Stimulated activated CD8-positive, alpha-beta memory T cell treated with anti-CD3 and anti-CD28 coated beads, Interleukin-7, amount 100 ng/mL, for 24 hours (primary cell): ENCODE data around the gene CHRD.

Experiments used
- DNase-seq: peaks from one replicate; pipeline ENCODE4 v3.0.0-alpha.2; 2020; ENCODE audit warnings: low read depth

Gene CHRD

DNA sequence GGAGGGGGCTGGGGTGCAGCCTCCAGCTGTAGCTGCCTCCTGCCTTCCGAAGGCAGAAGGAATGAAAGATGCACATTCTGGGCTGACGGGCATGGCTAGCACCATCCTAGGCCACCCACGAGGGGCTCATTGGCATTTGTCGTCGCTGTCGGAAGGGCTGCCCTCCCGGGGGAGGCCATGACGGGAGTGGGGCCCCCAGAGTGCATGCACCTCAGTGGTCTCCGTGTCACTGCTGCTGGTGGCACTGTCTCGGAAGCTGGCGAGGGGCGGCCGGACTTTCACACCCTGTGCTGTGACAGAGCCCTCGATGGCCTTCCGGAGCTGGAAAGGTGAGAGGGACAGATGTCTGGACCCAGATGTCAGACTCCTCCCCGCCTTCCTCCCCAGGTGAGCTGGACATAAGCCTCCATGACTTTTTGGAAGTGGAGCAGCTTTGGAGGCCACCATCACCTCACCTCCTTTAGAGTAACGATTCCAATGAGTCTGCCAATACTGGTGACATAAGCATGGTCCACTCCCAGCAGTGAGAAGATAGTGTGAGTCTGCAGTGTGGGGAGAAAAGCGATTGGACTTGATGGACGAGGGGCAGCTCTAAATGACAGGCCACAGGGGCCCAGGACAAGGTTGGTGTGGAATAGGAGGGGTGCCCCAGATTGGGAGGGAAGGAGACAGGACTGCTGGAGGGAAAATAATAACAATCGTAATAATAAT lies 33.2 kb upstream of the CHRD start:
- DNase-seq: no peak

DNA sequence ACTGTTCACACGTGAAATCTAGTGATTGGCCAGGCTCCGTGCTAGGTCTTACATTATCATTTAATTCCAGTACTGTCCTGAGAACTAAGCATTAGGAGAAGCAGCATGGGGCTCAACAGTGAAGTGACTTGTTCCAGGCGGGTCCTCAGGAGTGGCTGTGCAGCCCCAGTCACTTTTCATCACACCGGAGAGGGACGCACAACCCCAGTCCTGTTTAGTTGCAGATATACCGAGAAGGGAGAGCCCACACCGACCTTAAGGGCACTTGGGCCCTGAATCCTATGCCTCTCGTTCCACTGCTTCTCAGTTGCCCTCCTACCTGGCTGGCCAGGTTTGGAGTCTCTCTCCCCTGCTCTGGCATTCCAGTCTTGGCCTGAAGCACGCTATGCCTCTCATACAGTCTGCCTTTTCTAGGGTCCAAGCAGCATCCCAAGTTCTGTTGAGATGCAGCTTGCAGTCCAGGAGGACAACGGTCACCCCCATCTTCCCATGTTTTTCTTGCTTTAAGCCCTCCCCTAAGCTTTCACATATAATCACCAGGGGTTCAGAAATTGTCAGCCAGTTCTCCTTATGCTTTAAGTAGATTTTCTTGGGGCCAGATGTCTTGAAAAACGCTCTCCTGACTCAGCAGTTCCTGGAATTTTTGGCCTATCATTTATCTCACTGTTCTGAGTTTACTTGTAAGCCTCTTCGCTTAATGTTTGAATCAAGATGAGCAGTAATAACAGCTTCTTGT lies 32.4 kb upstream of the CHRD start:
- no peak for DNase-seq

DNA sequence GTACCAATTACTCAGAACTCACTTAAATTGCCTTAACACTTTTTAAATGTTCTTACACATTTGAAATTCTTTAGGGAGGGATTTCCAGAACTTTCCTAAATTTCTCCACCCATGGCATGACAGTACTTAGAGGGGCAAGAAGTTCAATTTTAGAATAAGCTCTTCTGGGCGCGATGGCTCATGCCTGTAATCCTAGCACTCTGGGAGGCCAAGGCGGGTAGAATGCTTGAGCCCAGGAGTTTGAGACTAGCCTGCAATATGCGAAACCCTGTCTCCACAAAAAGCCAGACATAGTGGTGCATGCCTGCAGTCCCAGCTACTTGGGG lies 31.8 kb upstream of the CHRD start:
- DNase-seq: no peak

DNA sequence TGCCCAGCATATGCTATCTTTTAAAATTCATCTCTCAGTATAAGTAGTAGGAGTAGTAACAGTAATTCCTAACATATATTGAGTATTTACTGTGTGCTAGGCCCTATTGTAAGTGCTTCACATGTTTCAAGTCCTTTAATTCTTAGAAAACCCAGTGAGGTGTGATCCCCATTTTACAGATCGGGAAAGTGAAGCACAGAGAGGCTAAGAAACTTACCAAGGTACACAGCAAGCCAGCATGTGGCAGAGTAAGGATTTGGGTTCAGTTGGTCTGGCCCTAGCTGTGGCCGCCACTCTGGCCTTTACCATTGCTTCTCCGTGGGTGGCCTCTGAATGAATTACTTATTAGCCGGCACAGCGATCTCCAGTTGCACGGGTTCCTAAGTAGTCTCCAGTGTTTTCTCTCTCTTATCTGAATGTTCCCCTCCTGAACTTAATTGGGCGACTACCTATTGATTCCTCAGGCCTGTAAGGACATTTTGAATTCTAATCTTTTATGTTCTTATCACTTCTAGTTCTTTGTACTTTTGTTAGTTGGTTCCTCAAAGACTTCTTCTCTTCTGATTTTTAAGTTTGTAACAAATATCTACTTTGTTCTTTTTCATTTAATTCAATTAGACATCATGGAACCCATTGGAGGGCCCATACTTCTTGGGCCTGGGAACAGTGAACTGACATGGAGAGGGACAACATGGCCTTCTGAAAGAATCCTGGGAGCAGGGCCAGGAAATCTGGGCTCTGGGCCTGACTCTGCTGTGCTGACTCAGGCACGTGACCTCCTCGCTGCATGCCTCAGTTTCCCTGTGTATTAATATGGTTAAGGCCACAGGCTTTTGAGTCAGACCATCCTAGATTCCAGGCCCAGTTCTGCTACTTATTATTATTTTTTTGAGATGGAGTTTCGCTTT lies 30.0 kb upstream of the CHRD start:
- DNase-seq: no peak

DNA sequence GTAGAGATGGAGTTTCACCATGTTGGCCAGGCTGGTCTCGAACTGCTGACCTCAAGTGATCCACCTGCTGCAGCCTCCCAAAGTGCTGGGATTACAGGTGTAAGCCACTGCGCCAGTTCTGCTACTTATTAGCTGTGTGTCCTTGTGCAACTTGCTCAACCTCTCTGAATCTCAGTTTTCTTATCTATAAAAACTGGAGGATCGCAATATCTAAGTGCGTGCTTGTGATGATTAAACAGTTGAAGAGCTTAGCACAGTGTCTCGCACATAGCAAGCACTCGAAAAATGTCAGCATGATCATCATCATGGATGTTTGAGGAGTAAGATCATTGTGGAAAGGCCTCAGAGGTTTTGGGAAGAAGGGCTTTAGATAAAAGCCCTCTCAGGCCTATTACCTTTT lies 29.2 kb upstream of the CHRD start:
- DNase-seq: no peak

DNA sequence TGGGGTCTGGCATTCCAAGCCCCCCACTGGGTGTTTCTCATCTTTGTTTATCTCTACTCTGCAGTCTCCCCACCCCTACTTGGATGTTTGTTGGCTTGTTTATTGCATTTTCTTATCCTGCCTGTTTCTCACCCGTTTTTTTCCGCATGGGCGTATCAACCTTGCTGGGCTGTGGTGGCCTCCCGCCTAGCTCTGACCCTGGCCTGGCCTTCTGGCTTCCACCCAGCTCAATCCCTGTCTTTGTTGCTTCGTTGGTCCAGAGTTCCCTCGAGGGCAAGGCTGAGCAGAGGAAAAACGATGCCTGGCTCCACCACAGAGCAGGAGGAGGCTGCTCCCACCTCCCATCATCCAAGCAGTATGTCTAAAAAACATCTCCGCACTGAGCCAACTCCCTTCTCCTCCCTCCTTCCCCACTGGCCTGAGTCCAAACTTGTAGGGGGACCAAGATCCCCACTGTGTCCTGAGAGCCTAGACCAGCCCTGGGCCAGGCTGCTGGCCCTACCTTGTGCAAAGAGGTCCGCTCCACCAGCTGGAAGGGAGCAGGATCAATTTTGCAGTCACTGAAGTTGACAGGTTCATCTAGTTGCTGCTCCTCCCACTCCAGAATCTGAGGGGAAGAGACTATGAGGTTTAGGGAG lies 28.2 kb upstream of the CHRD start:
- no peak for DNase-seq

DNA sequence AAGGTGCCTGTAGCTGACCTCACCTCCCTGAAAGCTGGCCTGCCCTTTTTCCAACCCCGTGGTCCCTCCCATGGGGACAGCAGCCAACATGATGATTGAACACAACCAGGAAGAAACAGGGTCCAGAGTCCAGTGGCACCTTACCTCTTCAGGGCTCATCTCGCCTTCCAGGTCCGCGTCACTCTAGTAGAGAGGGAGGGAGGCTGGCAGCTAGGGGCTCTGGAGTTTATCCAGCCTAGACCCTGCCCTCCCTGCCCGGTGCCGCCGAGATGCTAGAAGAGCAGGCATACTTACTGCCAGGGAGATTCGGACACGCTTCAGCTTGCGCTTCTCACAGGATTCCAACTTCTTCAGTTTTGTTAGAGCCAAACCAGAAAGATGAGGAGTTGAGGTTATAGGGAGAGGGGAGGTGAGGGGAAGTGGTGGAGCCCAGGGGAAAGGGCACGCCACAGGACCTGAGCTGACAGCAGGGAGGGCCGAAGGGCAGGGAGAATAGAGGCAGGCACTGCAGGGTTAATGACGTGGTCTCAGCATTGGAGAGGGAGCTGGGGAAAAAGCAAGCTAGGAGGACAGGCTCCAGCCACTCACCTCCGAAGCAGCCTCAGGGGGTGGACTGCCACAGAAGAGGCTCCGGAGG lies 27.6 kb upstream of the CHRD start:
- no peak for DNase-seq

DNA sequence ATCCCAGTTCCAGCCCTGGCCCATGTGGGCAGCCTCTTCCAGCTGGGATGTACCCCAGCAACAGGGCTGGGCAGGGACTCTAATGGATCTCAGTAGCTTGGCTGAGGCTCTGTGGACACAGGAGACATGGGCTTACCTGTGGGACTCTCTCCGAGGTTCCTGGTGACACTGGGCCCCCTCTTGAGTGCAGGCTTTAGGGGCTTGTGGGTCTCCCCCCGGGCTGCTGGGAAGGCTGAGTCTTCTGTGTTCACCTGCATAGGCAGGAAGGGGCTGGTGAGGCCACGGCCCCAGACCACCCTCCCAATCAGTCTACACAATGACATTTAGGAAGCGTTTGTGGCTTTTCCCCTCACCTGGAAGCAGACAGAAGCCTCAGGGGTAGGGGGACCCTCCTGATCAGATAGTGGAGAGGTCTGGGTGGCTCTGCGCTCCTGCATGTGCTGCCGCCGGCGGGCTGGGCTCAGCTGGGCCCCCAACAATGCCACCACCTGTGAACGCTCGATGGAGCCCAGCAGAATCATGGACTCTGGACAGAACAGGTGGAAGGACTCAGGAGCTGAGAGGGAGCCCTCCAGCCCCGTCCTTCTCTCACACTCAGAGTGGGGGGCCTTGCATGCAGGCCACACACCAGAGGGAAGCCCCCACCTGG lies 26.8 kb upstream of the CHRD start:
- no peak for DNase-seq

DNA sequence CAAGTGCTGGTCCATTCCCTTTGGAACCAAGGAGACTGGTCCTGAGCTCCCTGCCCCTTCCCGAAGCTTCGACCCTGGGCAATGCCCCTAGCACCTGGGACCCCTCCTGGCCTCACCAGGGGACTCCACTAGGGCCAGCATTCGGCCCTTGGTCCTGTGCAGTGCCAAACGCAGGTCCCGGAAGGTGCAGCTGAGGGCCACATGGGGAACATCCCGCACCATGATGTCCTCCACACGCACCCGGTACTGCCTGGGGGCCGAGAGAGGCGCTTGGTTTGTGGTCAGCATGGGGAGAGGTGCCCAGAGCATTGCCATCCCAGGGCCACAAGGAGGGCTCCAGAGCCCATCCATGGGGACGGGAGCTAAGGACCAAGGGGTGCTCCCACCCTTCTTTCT lies 26.3 kb upstream of the CHRD start:
- DNase-seq: no peak

DNA sequence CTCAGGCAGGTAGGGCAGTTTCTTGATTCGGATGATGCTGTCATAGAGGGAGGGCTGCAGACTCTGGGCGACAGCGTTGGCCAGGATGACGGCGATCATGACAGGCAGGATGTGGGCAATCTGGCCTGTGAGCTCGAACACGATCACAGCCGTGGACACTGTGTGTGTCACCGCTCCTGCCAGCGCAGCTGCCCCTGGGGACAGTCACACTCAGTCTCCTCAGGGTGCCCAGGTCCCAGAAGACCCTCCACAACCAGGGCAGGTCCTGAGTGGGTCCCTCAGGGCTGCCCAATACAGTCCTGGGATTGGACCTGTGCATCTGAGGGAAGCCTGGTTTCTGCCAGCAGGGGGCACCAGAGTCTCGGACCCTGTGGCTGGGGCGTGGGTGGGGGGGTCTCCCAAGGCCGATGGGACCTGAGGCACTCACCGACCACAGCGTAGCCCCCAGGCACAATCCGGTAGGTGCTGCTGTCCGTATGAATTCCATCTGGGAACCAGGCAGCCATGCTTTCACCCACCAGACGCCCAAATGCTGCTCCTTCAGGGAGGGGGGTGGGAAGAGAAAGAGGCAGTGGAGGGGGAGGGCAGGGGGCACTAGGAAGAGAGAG lies 25.6 kb upstream of the CHRD start:
- peak; percentile 45 for DNase-seq

DNA sequence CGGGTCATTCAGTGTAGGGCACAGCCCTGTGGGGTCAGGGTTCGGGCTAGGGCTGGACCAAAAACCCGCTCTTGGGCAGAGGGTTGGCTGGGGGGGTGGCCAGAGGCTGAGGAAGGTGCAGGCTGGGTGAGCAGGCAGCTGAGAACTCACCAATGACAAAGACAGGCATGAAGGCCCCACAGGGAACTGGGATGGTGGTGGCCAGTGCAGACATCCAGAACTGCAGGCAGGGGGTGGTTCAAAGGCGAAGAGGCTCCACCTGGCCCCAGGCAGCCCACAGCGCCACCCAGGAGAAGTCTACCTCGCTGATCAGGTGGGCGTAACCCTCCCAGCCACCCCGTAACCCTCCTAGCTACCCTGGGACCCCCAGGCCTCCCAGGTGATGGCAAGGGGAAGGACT lies 25.1 kb upstream of the CHRD start:
- DNase-seq: no peak

DNA sequence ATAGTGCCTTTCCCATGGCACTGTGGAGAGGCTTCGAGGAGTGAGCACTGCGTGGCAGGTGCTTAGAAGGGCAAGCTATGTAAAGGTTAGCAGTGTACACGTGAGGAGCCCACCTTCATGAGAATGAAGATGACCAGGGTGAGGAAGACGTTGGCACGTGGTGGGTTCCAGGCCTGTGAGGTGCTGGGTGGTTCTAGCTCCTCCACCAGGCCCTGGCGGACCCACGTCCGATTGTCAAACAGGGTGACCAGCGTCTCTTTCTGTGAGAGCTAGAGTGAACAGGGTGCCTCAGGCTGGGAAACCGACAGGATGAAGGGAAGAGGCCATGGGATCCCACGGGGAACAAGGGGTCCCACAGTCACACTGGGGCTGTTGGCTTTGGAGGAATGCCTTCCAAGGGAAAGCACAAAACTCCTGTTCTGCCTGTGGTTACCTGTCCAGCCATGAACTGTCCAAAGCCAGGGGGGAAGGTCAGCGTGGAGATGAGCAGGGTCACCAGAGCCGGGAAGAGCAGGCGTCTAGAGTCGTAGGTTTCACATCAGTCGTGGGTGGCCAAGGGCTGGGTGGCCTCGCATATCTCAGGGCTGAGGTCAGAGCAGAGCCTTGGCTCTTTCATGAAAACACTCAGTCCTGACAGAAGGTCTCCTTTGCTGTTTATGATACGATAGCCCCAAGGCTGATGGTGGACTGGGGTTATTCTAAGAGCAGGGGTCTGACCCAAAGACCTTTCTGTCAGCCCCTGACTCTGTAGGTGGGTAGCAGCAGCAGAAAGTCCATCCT lies 24.4 kb upstream of the CHRD start:
- DNase-seq: no peak

DNA sequence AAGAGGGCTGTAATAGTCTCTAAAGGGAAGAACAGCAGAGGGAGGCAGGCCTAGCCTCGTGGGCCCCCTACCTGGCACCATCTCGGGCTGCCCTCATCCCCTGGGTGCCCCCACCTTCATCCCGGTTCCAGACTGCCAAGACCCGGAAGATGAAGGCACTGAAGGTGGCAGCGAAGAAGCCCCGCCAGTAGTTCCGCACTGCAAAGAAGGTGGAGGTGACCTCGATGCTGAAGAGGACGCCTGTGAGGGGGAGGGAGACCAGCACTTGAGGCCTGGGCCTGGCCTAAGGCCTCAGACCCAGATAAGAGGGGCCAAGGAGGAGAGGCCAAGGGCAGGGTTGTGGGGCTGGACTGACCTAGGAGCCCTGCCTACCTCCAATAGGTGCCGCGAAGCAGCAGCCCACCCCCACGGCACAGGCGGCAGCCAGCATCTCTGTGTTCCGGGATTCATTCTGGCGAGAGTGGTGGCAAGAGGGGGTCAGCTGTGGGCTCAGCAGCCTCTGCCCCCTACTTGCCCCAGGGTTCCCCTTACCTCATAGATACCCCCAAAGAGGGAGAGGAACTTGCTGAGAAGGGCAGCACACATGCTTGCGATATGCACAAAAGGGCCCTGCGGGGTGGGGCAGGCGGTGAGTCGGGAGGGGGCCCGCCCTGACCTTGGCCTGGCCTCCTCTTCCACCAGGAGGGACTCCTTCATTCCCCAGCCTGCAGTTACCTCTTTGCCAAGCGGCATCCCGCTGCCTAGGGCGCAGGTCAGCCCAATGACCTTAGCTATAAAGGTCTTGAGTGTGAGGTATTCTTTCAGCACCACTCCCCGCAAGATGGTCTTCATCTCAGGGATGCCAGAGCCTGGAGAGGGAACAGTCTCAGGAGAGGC lies 22.4 kb upstream of the CHRD start:
- DNase-seq: no peak

DNA sequence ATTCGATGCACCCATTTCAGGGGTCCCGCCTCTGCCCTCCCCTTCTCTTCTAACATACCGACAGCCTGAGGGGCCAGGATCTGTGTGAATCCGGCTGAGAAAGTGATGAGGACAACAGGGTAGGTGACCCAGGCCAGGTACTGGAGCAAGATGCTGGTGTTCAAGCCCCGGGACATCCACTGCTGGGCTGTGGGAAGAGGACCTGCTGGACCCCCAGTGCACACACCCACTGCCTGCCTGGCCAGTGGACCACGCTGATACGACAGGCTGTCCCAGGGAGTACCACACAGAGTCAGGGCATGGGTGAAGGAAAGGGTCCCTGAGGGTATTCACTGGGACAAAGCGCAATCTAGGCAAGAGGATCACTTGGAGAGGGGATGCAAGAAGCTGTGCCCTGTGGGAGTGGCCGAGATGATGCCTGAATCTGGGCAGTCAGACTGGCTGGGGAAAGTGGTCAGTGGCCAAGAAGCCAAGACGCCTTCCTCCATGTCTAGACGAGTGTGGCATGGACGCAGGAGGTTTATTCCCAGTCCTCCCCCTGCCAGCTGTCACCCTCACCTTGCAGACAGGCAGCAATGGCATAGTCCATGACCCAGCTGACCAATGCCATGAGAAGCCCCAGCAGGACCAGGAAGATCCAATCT lies 21.6 kb upstream of the CHRD start:
- no peak for DNase-seq

DNA sequence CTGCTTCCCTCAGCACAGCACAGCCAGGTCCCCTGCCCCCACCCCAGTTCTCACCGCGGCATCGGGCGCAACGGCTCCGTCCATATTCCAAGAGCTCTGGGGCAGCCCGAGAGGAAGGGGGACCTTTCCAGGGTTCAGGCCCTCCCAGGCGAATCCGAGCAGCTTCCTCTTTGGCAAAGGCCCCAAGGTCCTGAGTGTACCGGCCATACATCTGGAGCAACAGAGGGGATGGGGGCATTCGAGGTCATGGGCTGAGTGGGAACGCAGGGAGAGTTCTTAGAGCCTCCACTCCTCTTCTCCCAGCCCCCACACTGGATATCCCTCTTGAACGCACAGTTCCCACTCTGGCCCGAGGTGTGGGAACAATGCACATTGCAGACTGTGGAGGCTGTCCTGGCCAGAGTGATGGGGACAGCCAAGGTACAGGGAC lies 20.9 kb upstream of the CHRD start:
- no peak for DNase-seq

DNA sequence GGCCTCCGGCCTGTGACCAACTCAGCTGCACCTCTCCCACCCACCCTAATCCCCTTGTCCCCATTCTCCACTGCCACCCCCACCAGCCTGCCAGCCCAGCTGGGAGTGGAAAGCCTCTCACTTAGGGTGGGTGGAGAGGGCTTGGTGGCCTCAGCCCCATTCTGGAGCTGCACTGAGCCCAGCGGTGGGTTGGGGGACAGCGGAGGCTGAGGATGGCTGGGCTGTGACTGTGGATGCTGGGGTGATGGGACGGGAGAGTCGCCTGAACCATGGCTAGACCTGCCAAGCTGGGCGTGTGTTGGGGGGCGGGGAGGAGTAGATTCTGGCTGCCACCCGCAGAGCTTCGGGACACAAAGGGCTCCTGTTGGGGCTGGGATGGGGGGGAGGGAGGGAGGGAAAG lies 20.2 kb upstream of the CHRD start:
- DNase-seq: no peak

DNA sequence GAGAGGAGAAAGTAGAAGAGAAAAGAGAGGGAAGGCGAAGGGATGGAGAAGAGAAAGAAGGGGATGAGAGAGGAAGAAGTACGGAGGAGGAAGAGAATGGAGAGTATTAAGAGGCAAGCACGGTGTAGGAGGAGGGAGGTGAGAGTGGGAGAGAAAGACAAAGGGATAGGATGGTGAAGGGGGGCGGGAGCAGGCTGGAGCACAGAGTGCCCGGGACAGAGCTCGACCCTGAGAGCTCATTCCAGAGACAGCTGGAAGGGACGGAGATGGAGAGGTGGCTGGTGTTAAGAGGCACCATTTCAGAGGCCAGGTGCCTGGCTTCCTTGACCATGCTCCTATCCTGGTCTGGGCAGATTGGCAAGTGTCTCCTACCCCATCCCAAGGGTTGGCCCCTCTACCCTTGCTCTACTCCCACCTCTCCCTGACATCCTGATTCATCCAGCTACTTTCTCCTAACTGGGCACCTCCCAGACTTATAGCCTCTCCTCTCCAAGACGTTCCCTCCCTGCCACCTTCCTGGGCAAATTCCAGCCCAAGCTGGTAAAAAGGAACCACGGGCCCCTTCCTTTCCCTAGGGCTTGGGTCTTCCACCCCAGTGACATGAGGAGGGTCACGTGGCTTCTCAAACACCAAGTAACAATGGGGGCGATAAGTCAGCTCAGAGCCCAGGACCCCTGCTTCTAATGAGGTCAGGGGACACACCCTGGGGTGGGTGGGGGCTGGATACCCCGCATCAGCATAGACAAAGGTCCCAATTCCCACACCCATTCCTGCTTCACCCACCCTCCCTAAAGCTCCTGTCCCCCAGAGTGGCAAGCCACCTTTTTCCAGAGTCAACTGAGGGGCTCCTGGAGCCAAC lies 19.6 kb upstream of the CHRD start:
- DNase-seq: no peak
